H9 (cell line): ENCODE results near the gene SMIM3. TPM values are rescaled to one million over a fixed set of nuclear protein-coding genes. Genes with fewer than 3 reads are reported as not detected.
A peak's percentile ranks its signal among the peaks of the same experiment; 100 is the strongest.

ENCODE experiments used
- DNase-seq: peaks from one replicate; pipeline ENCODE4 v3.0.0-alpha.2; 2017
- H2AFZ ChIP-seq: one replicate; pipeline ENCODE4 v1.6.1; 2013; ENCODE audit warnings: mild to moderate bottlenecking, low read length, control low read depth, moderate library complexity
- H2AK5ac ChIP-seq: 2 replicates; pipeline ENCODE4 v1.6.1; 2013; ENCODE audit warnings: low read length, control low read depth, mixed read lengths; ENCODE audit not compliant: insufficient read length
- H2BK120ac ChIP-seq: one replicate; pipeline ENCODE4 v1.6.1; 2013; ENCODE audit warnings: low read depth, mild to moderate bottlenecking, low read length, control low read depth, inconsistent platforms; ENCODE audit not compliant: poor library complexity, severe bottlenecking
- H2BK12ac ChIP-seq: 2 replicates; pipeline ENCODE4 v1.6.1; 2013; ENCODE audit warnings: low read length, control low read depth, mixed read lengths, low read depth; ENCODE audit not compliant: insufficient read length
- H2BK15ac ChIP-seq: 2 replicates; pipeline ENCODE4 v1.6.1; 2013; ENCODE audit warnings: low read depth, low read length, control low read depth
- H2BK20ac ChIP-seq: one replicate; pipeline ENCODE4 v1.6.1; 2013; ENCODE audit warnings: low read depth, mild to moderate bottlenecking, low read length, control low read depth, inconsistent platforms; ENCODE audit not compliant: poor library complexity, severe bottlenecking
- H2BK5ac ChIP-seq: 2 replicates; pipeline ENCODE4 v1.6.1; 2013; ENCODE audit warnings: low read length, control low read depth, mixed read lengths; ENCODE audit not compliant: insufficient read length
- H3K14ac ChIP-seq: 2 replicates; pipeline ENCODE4 v1.6.1; 2013; ENCODE audit warnings: low read length, control low read depth; ENCODE audit not compliant: insufficient read depth
- H3K18ac ChIP-seq: 2 replicates; pipeline ENCODE4 v1.6.1; 2013; ENCODE audit warnings: low read depth, mild to moderate bottlenecking, mixed read lengths, low read length, control low read depth; ENCODE audit not compliant: insufficient read length
- H3K23ac ChIP-seq: 2 replicates; pipeline ENCODE4 v1.6.1; 2013; ENCODE audit warnings: low read length, control low read depth, mixed read lengths, low read depth; ENCODE audit not compliant: insufficient read length
- H3K23me2 ChIP-seq: 2 replicates; pipeline ENCODE4 v1.6.1; 2013; ENCODE audit warnings: low read depth, mild to moderate bottlenecking, mixed read lengths, low read length, control low read depth; ENCODE audit not compliant: insufficient read length, poor library complexity, severe bottlenecking
- H3K27ac ChIP-seq: 2 replicates; pipeline ENCODE4 v1.5.1; 2013; ENCODE audit warnings: low read length, control low read depth, mixed read lengths, low read depth; ENCODE audit not compliant: insufficient read length
- H3K27me3 ChIP-seq: 2 replicates; pipeline ENCODE4 v1.6.1; 2013; ENCODE audit warnings: low read length, control low read depth, inconsistent platforms; ENCODE audit not compliant: insufficient read depth
- H3K4ac ChIP-seq: 2 replicates; pipeline ENCODE4 v1.6.1; 2013; ENCODE audit warnings: low read depth, mild to moderate bottlenecking, control low read depth, inconsistent platforms, low read length, moderate library complexity
- H3K4me1 ChIP-seq: 2 replicates; pipeline ENCODE4 v1.6.1; 2013; ENCODE audit warnings: low read length, control low read depth, inconsistent platforms; ENCODE audit not compliant: insufficient read depth
- H3K4me2 ChIP-seq: 2 replicates; pipeline ENCODE4 v1.6.1; 2013; ENCODE audit warnings: low read length, control low read depth, mixed read lengths; ENCODE audit not compliant: insufficient read length, insufficient read depth
- H3K56ac ChIP-seq: 2 replicates; pipeline ENCODE4 v1.6.1; 2013; ENCODE audit warnings: low read depth, mild to moderate bottlenecking, mixed read lengths, low read length, control low read depth; ENCODE audit not compliant: insufficient read length
- H3K79me1 ChIP-seq: 2 replicates; pipeline ENCODE4 v1.6.1; 2013; ENCODE audit warnings: low read depth, mild to moderate bottlenecking, moderate library complexity, low read length, control low read depth, inconsistent platforms; ENCODE audit not compliant: insufficient read depth, poor library complexity, severe bottlenecking
- H3K79me2 ChIP-seq: 2 replicates; pipeline ENCODE4 v1.6.1; 2013; ENCODE audit warnings: low read length, control low read depth, inconsistent platforms; ENCODE audit not compliant: insufficient read depth
- H3K9ac ChIP-seq: 2 replicates; pipeline ENCODE4 v1.6.1; 2013; ENCODE audit warnings: low read length, control low read depth, mixed read lengths; ENCODE audit not compliant: insufficient read length; ENCODE audit errors: extremely low read depth
- H3K9me3 ChIP-seq: one replicate; pipeline ENCODE4 v1.6.1; 2013; ENCODE audit warnings: low read depth, low read length, inconsistent platforms; ENCODE audit not compliant: control insufficient read depth
- H3T11ph ChIP-seq: one replicate; pipeline ENCODE4 v1.6.1; 2013; ENCODE audit warnings: mild to moderate bottlenecking, low read length, control low read depth, inconsistent platforms
- H4K20me1 ChIP-seq: one replicate; pipeline ENCODE4 v1.6.1; 2013; ENCODE audit not compliant: control insufficient read depth, insufficient read length, insufficient read depth
- H4K5ac ChIP-seq: 2 replicates; pipeline ENCODE4 v1.6.1; 2013; ENCODE audit warnings: low read depth, mild to moderate bottlenecking, mixed read lengths, low read length, control low read depth; ENCODE audit not compliant: insufficient read length
- H4K8ac ChIP-seq: replicated peaks from 2 replicates; pipeline ENCODE4 v1.6.1; 2013; ENCODE audit warnings: low read length, control low read depth, mixed read lengths, low read depth; ENCODE audit not compliant: insufficient read length
- H4K91ac ChIP-seq: 2 replicates; pipeline ENCODE4 v1.6.1; 2013; ENCODE audit warnings: low read depth, mild to moderate bottlenecking, moderate library complexity, mixed read lengths, low read length, control low read depth; ENCODE audit not compliant: insufficient read length
- H3K27ac Mint-ChIP-seq, 3 experiments: 2 replicates in 2 of 3; 3 replicates in 1 of 3; pipeline ENCODE4 v1.8.0; 2020 to 2021; ENCODE audit warnings: mixed read lengths in 3 of 3, mild to moderate bottlenecking in 1 of 3, moderate library complexity in 1 of 3
- H3K27me3 Mint-ChIP-seq: 2 replicates; pipeline ENCODE4 v1.8.0; 2021; ENCODE audit warnings: low read depth, mild to moderate bottlenecking, moderate library complexity, mixed read lengths
- H3K36me3 Mint-ChIP-seq, 3 experiments: 2 replicates in 2 of 3; 3 replicates in 1 of 3; pipeline ENCODE4 v1.8.0; 2020 to 2021; ENCODE audit warnings: low read depth in 3 of 3, mixed read lengths in 3 of 3; ENCODE audit not compliant: insufficient read depth in 1 of 3
- H3K4me1 Mint-ChIP-seq, 2 experiments: 2 replicates each; pipeline ENCODE4 v1.8.0; 2020; ENCODE audit warnings: mixed read lengths in 2 of 2
- H3K4me3 Mint-ChIP-seq, 2 experiments: 2 replicates in 1 of 2; 3 replicates in 1 of 2; pipeline ENCODE4 v1.8.0; 2020 to 2021; ENCODE audit warnings: mild to moderate bottlenecking in 2 of 2, mixed read lengths in 2 of 2, moderate library complexity in 1 of 2
- H3K9me3 Mint-ChIP-seq, 2 experiments: 2 replicates in 1 of 2; 3 replicates in 1 of 2; pipeline ENCODE4 v1.8.0; 2020; ENCODE audit warnings: mild to moderate bottlenecking in 2 of 2, mixed read lengths in 2 of 2, moderate library complexity in 1 of 2
- CTCF ChIP-seq: fragments of 200-600 bp; sonication (generic); conservative IDR thresholded peaks from 3 replicates; pipeline ENCODE4 v1.8.0; 2021; ENCODE audit warnings: antibody characterized with exemption, mild to moderate bottlenecking
- WGBS: extraction: QIAGEN DNeasy Blood & Tissue Kit; methylation state at CpG from one replicate; pipeline ENCODE4 v1.1.7; 2013; ENCODE audit warnings: missing lambda C conversion rate, low lambda C conversion rate, mixed read lengths; ENCODE audit not compliant: insufficient read length; ENCODE audit errors: extremely low coverage; 5-methylcytosine and 5-hydroxymethylcytosine counted together
- long read RNA-seq: library from polyadenylated mRNA; unstranded; transcript quantifications from one replicate; pipeline ENCODE4 v2.0.0, GENCODE V29; 2020
- total RNA-seq: library from RNA; stranded (reverse); gene quantifications from 2 replicates; pipeline ENCODE4 v1.2.1, GENCODE V29; 2021

SMIM3 gene
- total RNA-seq = 42.0 and 42.5 TPM in 2 replicates
- long read RNA-seq, transcript SMIM3-201 (2 exons, 2,332 nt) = major isoform, 438 of 447 reads
- long read RNA-seq, partial matches to known transcripts = 0 of 447 reads
- long read RNA-seq, other reads (novel, unspliced or antisense) = 9 of 447 reads

- no peaks in the 10 kb centered on the region; a peak in 1 of 5 replicates for H3K9me3 Mint-ChIP-seq
- no peak within 1 kb of the TSS for H2BK20ac ChIP-seq
- H2BK12ac ChIP-seq = peak within 1 kb of the TSS; percentile 82
- peak within 1 kb of the TSS; percentile 81 for H3K18ac ChIP-seq
- no peaks in the 10 kb centered on the region for H3K9me3 ChIP-seq
- no peak within 1 kb of the TSS for H3K23ac ChIP-seq
- peak within 1 kb of the TSS; percentile 18 for H4K5ac ChIP-seq
- peak within 1 kb of the TSS; percentile 68 for H3K4ac ChIP-seq
- no peak within 1 kb of the TSS for H3T11ph ChIP-seq
- peak within 1 kb of the TSS; percentile 74 for H3K14ac ChIP-seq
- peak within 1 kb of the TSS; percentile 91 for H3K27ac ChIP-seq
- H2AFZ ChIP-seq = no peak within 1 kb of the TSS
- H4K20me1 ChIP-seq = no peaks in the 10 kb centered on the region
- peak within 1 kb of the TSS; percentile 97 to 98 (median 97) for H3K27ac Mint-ChIP-seq
- no peak within 1 kb of the TSS for H2BK5ac ChIP-seq
- H3K56ac ChIP-seq = no peak within 1 kb of the TSS
- H3K23me2 ChIP-seq = peaks cover 13% of the 10 kb centered on the region
- H2AK5ac ChIP-seq = peak within 1 kb of the TSS; percentile 10
- H3K4me1 ChIP-seq = peaks cover 31% of the 10 kb centered on the region
- H3K79me2 ChIP-seq = peaks cover 2% of the 10 kb centered on the region; the same call in 1 of the 2 replicates
- peak within 1 kb of the TSS; percentile 95 for H3K4me2 ChIP-seq
- peak; percentile 88 for DNase-seq
- no peak within 1 kb of the TSS for H4K8ac ChIP-seq
- WGBS = no CpG with 5 or more reads among the region's 59 CpGs
- H3K27me3 ChIP-seq = peaks cover 4% of the 10 kb centered on the region; the same call in 1 of the 2 replicates
- H3K4me3 Mint-ChIP-seq = peak within 1 kb of the TSS; percentile 89 to 99
- no peaks in the 10 kb centered on the region for H3K79me1 ChIP-seq
- H2BK120ac ChIP-seq = peak within 1 kb of the TSS; percentile 15
- peak; percentile 56; the same call in 2 of the 3 replicates for TF ChIP-seq CTCF
- peak within 1 kb of the TSS; percentile 84 for H3K9ac ChIP-seq
- H3K27me3 Mint-ChIP-seq = peaks cover 46% of the 10 kb centered on the region
- H3K36me3 Mint-ChIP-seq = peaks cover 13 to 14% (median 13%) of the 10 kb centered on the region in 3 experiments; a peak in 6 of 7 replicates
- no peak within 1 kb of the TSS for H2BK15ac ChIP-seq
- peak within 1 kb of the TSS; percentile 71 for H4K91ac ChIP-seq
- H3K4me1 Mint-ChIP-seq = peaks cover 58% of the 10 kb centered on the region in 2 experiments
Observed at GRCh38 chr5:150778517-150779396, at the start of gene SMIM3. Gene SMIM3, plus strand, starts transcription at chr5:150778757. Its CDS starts 16,684 bp downstream, at chr5:150795441.
